IMR-90 (cell line): ENCODE data around the gene PKIG. TPM values are rescaled to one million over a fixed set of nuclear protein-coding genes. Genes with fewer than 3 reads are reported as not detected.

Experiments used
- ATAC-seq: fragments of 200-7000 bp; cut with Tn5 transposase; 2 replicates; pipeline ENCODE4 v1.9.1; 2020; ENCODE audit warnings: low read depth, mild to moderate bottlenecking, moderate library complexity
- BruUV-seq: library from RNA; stranded (reverse); fragments of 400-500 nt; replicated peaks from 2 replicates; lab custom pipeline; 2021; lab: Mats Ljungman, UMichigan
- CTCF ChIA-PET: fragments of 300-600 bp; formaldehyde crosslinking; extraction: SDS; loops from one replicate; lab custom pipeline; 2021; ENCODE audit warnings: antibody characterized with exemption; lab: Yijun Ruan, JAX
- POLR2A ChIA-PET: fragments of 300-600 bp; sonication (Branson Sonifier 250); formaldehyde crosslinking; loops from one replicate; lab custom pipeline; 2022; ENCODE audit warnings: antibody characterized with exemption; ENCODE audit not compliant: unreplicated experiment; lab: Charles Lee
- DNase-seq: peaks from one replicate; pipeline ENCODE4 v3.0.0; 2013
- H2AFZ ChIP-seq: replicated peaks from 2 replicates; pipeline ENCODE3; 2013; ENCODE audit warnings: low read length, mild to moderate bottlenecking; ENCODE audit not compliant: poor library complexity
- H2AK5ac ChIP-seq: 2 replicates; pipeline ENCODE4 v1.6.1; 2013; ENCODE audit warnings: low read depth, low read length, inconsistent platforms
- H2AK9ac ChIP-seq: replicated peaks from 2 replicates; pipeline ENCODE3; 2013; ENCODE audit warnings: mild to moderate bottlenecking, low read depth, low read length, moderate library complexity; ENCODE audit not compliant: poor library complexity
- H2BK120ac ChIP-seq: 2 replicates; pipeline ENCODE4 v1.6.1; 2013; ENCODE audit warnings: low read depth, low read length, inconsistent platforms
- H2BK15ac ChIP-seq: 3 replicates; pipeline ENCODE4 v1.6.1; 2013; ENCODE audit warnings: low read depth, low read length, inconsistent platforms
- H2BK20ac ChIP-seq: 2 replicates; pipeline ENCODE4 v1.6.1; 2013; ENCODE audit warnings: low read depth, mild to moderate bottlenecking, inconsistent platforms, low read length, moderate library complexity
- H2BK5ac ChIP-seq: 2 replicates; pipeline ENCODE4 v1.6.1; 2013; ENCODE audit warnings: mild to moderate bottlenecking, low read depth, low read length, inconsistent platforms; ENCODE audit not compliant: poor library complexity, severe bottlenecking
- H3K14ac ChIP-seq: replicated peaks from 2 replicates; pipeline ENCODE4 v1.6.1; 2013; ENCODE audit warnings: low read depth, low read length, inconsistent platforms
- H3K18ac ChIP-seq: 2 replicates; pipeline ENCODE4 v1.6.1; 2013; ENCODE audit warnings: low read depth, low read length, control low read depth
- H3K23ac ChIP-seq: 2 replicates; pipeline ENCODE4 v1.6.1; 2013; ENCODE audit warnings: low read depth, low read length, inconsistent platforms
- H3K27ac ChIP-seq: 2 replicates; pipeline ENCODE4 v1.5.1; 2013; ENCODE audit warnings: mild to moderate bottlenecking, control low read depth, low read length; ENCODE audit not compliant: insufficient read depth
- H3K27me3 ChIP-seq: 2 replicates; pipeline ENCODE4 v1.6.1; 2013; ENCODE audit warnings: low read length; ENCODE audit not compliant: control insufficient read depth, insufficient read depth
- H3K36me3 ChIP-seq: 2 replicates; pipeline ENCODE4 v1.6.1; 2013; ENCODE audit warnings: low read length, mixed read lengths; ENCODE audit not compliant: control insufficient read depth, insufficient read depth
- H3K4ac ChIP-seq: 2 replicates; pipeline ENCODE4 v1.6.1; 2013; ENCODE audit warnings: low read depth, low read length, inconsistent platforms
- H3K4me1 ChIP-seq: 2 replicates; pipeline ENCODE4 v1.6.1; 2013; ENCODE audit warnings: low read length, mixed read lengths; ENCODE audit not compliant: control insufficient read depth, insufficient read depth
- H3K4me2 ChIP-seq: 2 replicates; pipeline ENCODE4 v1.6.1; 2013; ENCODE audit warnings: low read depth, mild to moderate bottlenecking, control low read depth, low read length, moderate library complexity
- H3K4me3 ChIP-seq: 2 replicates; pipeline ENCODE4 v1.5.1; 2013; ENCODE audit warnings: low read depth, mild to moderate bottlenecking, control low read depth, low read length, moderate library complexity; ENCODE audit not compliant: insufficient read depth
- H3K56ac ChIP-seq: 2 replicates; pipeline ENCODE4 v1.6.1; 2013; ENCODE audit warnings: low read length, inconsistent platforms; ENCODE audit not compliant: insufficient read depth; ENCODE audit errors: extremely low read depth
- H3K79me1 ChIP-seq, 2 experiments: 2 replicates each; pipeline ENCODE4 v1.6.1; 2013; ENCODE audit warnings: low read length in 2 of 2, inconsistent platforms in 1 of 2, low read depth in 1 of 2
- H3K9ac ChIP-seq: 2 replicates; pipeline ENCODE4 v1.6.1; 2013; ENCODE audit warnings: low read depth, low read length, control low read depth
- H3K9me1 ChIP-seq: 2 replicates; pipeline ENCODE4 v1.6.1; 2013; ENCODE audit warnings: low read length, inconsistent platforms; ENCODE audit not compliant: insufficient read depth
- H3K9me3 ChIP-seq: 2 replicates; pipeline ENCODE4 v1.6.1; 2013; ENCODE audit warnings: low read length; ENCODE audit not compliant: control insufficient read depth, insufficient read depth
- H4K20me1 ChIP-seq: 2 replicates; pipeline ENCODE4 v1.6.1; 2013; ENCODE audit warnings: low read length, inconsistent platforms; ENCODE audit not compliant: insufficient read depth
- H4K5ac ChIP-seq: 2 replicates; pipeline ENCODE4 v1.6.1; 2013; ENCODE audit warnings: mild to moderate bottlenecking, low read depth, low read length, control low read depth
- H4K8ac ChIP-seq, 2 experiments: 2 replicates each; pipeline ENCODE4 v1.6.1; 2013; ENCODE audit warnings: low read depth in 2 of 2, low read length in 2 of 2, control low read depth in 1 of 2, inconsistent platforms in 1 of 2
- H4K91ac ChIP-seq: 2 replicates; pipeline ENCODE4 v1.6.1; 2013; ENCODE audit warnings: low read depth, low read length, inconsistent platforms; ENCODE audit not compliant: insufficient read depth
- BHLHE40 ChIP-seq: fragments of 150-350 bp; IDR thresholded peaks from 2 replicates; pipeline ENCODE4 v1.6.1; 2016; ENCODE audit warnings: mild to moderate bottlenecking, low read depth, low read length
- CEBPB ChIP-seq: IDR thresholded peaks from 2 replicates; pipeline ENCODE4 v1.6.1; 2012; ENCODE audit warnings: low read depth, low read length, improper control_type of control experiment
- CHD1 ChIP-seq: IDR thresholded peaks from 2 replicates; pipeline ENCODE4 v1.6.1; 2012; ENCODE audit warnings: low read depth, low read length, improper control_type of control experiment
- CTCF ChIP-seq: conservative IDR thresholded peaks from 2 replicates; pipeline ENCODE4 v1.5.1; 2012; ENCODE audit warnings: mild to moderate bottlenecking, low read depth, low read length, improper control_type of control experiment
- ELK1 ChIP-seq: fragments of 150-350 bp; IDR thresholded peaks from 2 replicates; pipeline ENCODE4 v1.6.1; 2016; ENCODE audit warnings: low read depth, mild to moderate bottlenecking, low read length, moderate library complexity, borderline replicate concordance
- FOS ChIP-seq: fragments of 150-350 bp; IDR thresholded peaks from 2 replicates; pipeline ENCODE4 v1.6.1; 2016; ENCODE audit warnings: low read depth, low read length
- MAFK ChIP-seq: IDR thresholded peaks from 2 replicates; pipeline ENCODE4 v1.6.1; 2012; ENCODE audit warnings: low read depth, low read length, improper control_type of control experiment
- MAZ ChIP-seq: IDR thresholded peaks from 2 replicates; pipeline ENCODE4 v1.6.1; 2012; ENCODE audit warnings: low read depth, mild to moderate bottlenecking, low read length, improper control_type of control experiment, moderate library complexity, borderline replicate concordance
- MXI1 ChIP-seq: IDR thresholded peaks from 2 replicates; pipeline ENCODE4 v1.6.1; 2012; ENCODE audit warnings: low read depth, mild to moderate bottlenecking, low read length, moderate library complexity, borderline replicate concordance
- NFE2L2 ChIP-seq: fragments of 150-350 bp; IDR thresholded peaks from 2 replicates; pipeline ENCODE4 v1.6.1; 2016; ENCODE audit warnings: low read depth, mild to moderate bottlenecking, low read length
- RAD21 ChIP-seq: IDR thresholded peaks from 2 replicates; pipeline ENCODE4 v1.6.1; 2012; ENCODE audit warnings: low read length, improper control_type of control experiment
- RCOR1 ChIP-seq: IDR thresholded peaks from 2 replicates; pipeline ENCODE4 v1.6.1; 2012; ENCODE audit warnings: mild to moderate bottlenecking, low read length, improper control_type of control experiment; ENCODE audit not compliant: insufficient replicate concordance
- RFX5 ChIP-seq: IDR thresholded peaks from 2 replicates; pipeline ENCODE4 v1.8.0; 2012; ENCODE audit warnings: low read depth, mild to moderate bottlenecking, low read length, moderate library complexity
- SMC3 ChIP-seq: fragments of 150-350 bp; IDR thresholded peaks from 2 replicates; pipeline ENCODE4 v1.6.1; 2016; ENCODE audit warnings: low read depth, mild to moderate bottlenecking, antibody characterized with exemption, low read length, moderate library complexity
- USF2 ChIP-seq: fragments of 150-350 bp; IDR thresholded peaks from 2 replicates; pipeline ENCODE4 v1.6.1; 2017; ENCODE audit warnings: mild to moderate bottlenecking, antibody characterized with exemption, low read length, low read depth
- WGBS, 2 experiments: methylation state at CpG; one replicate each; pipeline versions ENCODE4 v1.1.5 to v1.1.7; 2013; ENCODE audit warnings: missing lambda C conversion rate in 2 of 2; ENCODE audit not compliant: insufficient read length in 1 of 2; ENCODE audit errors: extremely low coverage in 2 of 2; 5-methylcytosine and 5-hydroxymethylcytosine counted together
- dilution Hi-C: fragments of 300-500 bp; cut with HindIII; formaldehyde crosslinking; loops from one replicate; pipeline ENCODE4 v1.14.3; 2018; ENCODE audit warnings: low sequenced_read_pairs; ENCODE audit not compliant: unreplicated experiment
- in situ Hi-C: fragments of 300-500 bp; cut with MboI; formaldehyde crosslinking; loops from 3 replicates; pipeline ENCODE4 v1.14.3; 2019; ENCODE audit warnings: low sequenced_read_pairs, inconsistent platforms, mixed read lengths
- intact Hi-C: fragments of 100-400 bp; cut with micrococcal nuclease; formaldehyde crosslinking; loops from 2 replicates; pipeline ENCODE4 v1.10.0; 2022
- polyA plus RNA-seq, 3 experiments: library from polyadenylated mRNA; depleted of rRNA; stranded (reverse); fragments of >200 nt; gene quantifications; 2 replicates each; pipeline ENCODE4 v1.2.3, GENCODE V29; 2012; ENCODE audit warnings: low replicate concordance in 1 of 3
- total RNA-seq: library from RNA; depleted of rRNA; stranded (reverse); fragments of >200 nt; gene quantifications from 2 replicates; pipeline ENCODE4 v1.2.3, GENCODE V29; 2012

Gene PKIG
- total and polyA plus RNA-seq, 2 of the 4 experiments (the other 2 are of a cell fraction) = 78.3 to 89.6 TPM

- peaks cover 2 to 21% of the 10 kb centered on the region in 2 experiments; a peak in 2 of 4 replicates for H3K79me1 ChIP-seq
- H2BK15ac ChIP-seq = no peak overlapping the region
- no peak overlapping the region for H4K91ac ChIP-seq
- H2BK120ac ChIP-seq = no peak overlapping the region
- intact Hi-C loops = no loop called here
- H3K23ac ChIP-seq = no peak overlapping the region
- no peak overlapping the region for H3K27ac ChIP-seq
- no peaks in the 10 kb centered on the region for H3K9me1 ChIP-seq
- H2AK5ac ChIP-seq = no peak overlapping the region
- no peak overlapping the region for H3K4ac ChIP-seq
- H2BK20ac ChIP-seq = no peak overlapping the region
- no peak overlapping the region for H3K56ac ChIP-seq
- CTCF ChIA-PET = interaction anchor here (1.1 kb wide), 1 partner anchor 13 kb away, joined by 3 read pairs; no protein-coding TSS in a partner anchor
- dilution Hi-C loops = no loop called here
- H4K5ac ChIP-seq = no peak overlapping the region
- peaks cover 6% of the 10 kb centered on the region; the same call in 1 of the 2 replicates for H4K20me1 ChIP-seq
- no peak overlapping the region for H3K4me2 ChIP-seq
- H3K9ac ChIP-seq = no peak overlapping the region
- no TSS peak for BruUV-seq
- no peak overlapping the region for H3K14ac ChIP-seq
- peaks cover 49% of the 10 kb centered on the region for H3K36me3 ChIP-seq
- POLR2A ChIA-PET = no interaction called here
- in situ Hi-C loops = loop anchor here (10.0 kb wide), 1 partner anchor 141 kb away; the partner anchor contains the start of gene TTPAL
- H2AK9ac ChIP-seq = no peak overlapping the region
- no peak overlapping the region for H4K8ac ChIP-seq
- H2BK5ac ChIP-seq = no peak overlapping the region
- DNase-seq (no peak), ATAC-seq (no peak)
- no peak overlapping the region for H2AFZ ChIP-seq
- no peak overlapping the region for H3K4me3 ChIP-seq
- no peaks in the 10 kb centered on the region for H3K4me1 ChIP-seq
- WGBS, 2 experiments = 92% methylated on average over 8 of the region's 14 CpGs; no CpG with 5 or more reads in 1 of the 2 experiments
- no peaks in the 10 kb centered on the region for H3K27me3 ChIP-seq
- no peaks in the 10 kb centered on the region for H3K9me3 ChIP-seq
- H3K18ac ChIP-seq = no peak overlapping the region
- TF ChIP-seq RFX5 = no peak
- TF ChIP-seq BHLHE40 = no peak
- no peak for TF ChIP-seq SMC3
- no peak for TF ChIP-seq MAZ
- no peak for TF ChIP-seq MXI1
- TF ChIP-seq NFE2L2 = no peak
- no peak for TF ChIP-seq USF2
- TF ChIP-seq CHD1 = no peak
- TF ChIP-seq MAFK = no peak
- TF ChIP-seq RCOR1 = no peak
- TF ChIP-seq CTCF = no peak
- TF ChIP-seq RAD21 = no peak
- no peak for TF ChIP-seq FOS
- TF ChIP-seq CEBPB = no peak
- no peak for TF ChIP-seq ELK1
Measured at GRCh38 chr20:44615876-44616603, 33.7 kb downstream of the PKIG start.
